ENCODE results near the gene NTSR2. TPM values are rescaled to one million over a fixed set of nuclear protein-coding genes. Genes with fewer than 3 reads are reported as not detected.

Gene NTSR2
- polyA plus RNA-seq, 6 donors from 2014 or later, result not detected

DNA sequence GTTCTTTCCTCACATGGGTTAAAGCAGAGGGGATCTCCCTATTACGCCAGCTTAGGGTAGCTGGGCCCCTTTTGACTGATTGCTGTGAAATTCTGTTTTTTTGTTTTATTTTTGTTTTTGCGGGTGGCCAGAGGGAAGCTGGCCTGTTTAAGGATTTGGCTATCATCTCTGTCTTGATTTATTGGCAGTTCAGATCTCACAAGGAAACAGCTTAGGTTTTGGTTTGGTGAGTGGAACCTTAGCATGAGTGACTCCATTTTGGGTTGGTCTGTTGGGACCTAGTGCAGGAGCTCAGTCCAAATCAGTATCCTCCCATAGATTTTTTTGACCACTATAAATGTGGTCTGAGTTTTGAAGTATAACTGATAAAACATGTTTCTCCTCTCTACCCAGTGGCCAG lies 25.6 kb upstream of the NTSR2 start:
- no peak for ATAC-seq (ENCODE audit: low read depth in 2 of 2)
- peaks cover 0 to 5% (median 4%) of the 10 kb centered on the region in 3 donors for H3K4me1 Mint-ChIP-seq
- H3K27me3 Mint-ChIP-seq, result peaks cover 13 to 27% (median 25%) of the 10 kb centered on the region in 3 donors
- H3K36me3 Mint-ChIP-seq, result no peaks in the 10 kb centered on the region
- no peak overlapping the region for H3K4me3 Mint-ChIP-seq
- no peaks in the 10 kb centered on the region for H3K9me3 Mint-ChIP-seq
- DNase-seq, result no peak
- peak overlapping the region in 1 of 6 donors; percentile 29 for H3K27ac Mint-ChIP-seq

DNA sequence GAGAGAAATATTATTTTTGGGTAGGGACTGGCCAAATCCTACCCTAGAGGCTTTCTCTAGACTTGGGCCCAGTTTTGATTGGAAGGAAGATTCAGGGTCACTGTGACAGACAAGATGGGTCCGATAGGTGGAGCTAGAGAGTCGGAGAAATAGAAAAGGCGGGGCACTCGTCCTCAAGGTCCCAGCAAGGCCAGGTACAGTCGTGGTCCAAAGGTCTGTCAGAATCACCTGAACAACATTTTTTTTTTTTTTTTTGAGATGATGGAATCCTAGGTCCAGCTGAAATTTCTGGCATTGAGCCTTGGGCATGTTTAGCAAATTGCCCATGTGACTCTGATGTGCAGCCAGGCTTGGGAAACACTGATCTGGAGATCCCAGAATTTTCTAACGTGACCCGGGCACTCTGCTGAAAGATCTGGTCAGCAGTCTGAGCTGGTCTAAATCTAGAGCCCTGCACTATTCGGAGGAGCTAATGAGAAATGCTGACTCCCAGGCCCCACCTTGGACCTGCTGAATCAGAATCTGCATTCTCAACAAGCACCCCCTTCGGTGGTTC lies 23.0 kb upstream of the NTSR2 start:
- Mint-ChIP-seq H3K4me1 (peaks cover 7 to 14% (median 12%) of the 10 kb centered on the region in 3 donors), H3K27me3 (peaks cover 20 to 38% (median 26%) of the 10 kb centered on the region in 3 donors), H3K4me3 (no peak overlapping the region), H3K27ac (no peak overlapping the region), H3K36me3 (no peaks in the 10 kb centered on the region), H3K9me3 (no peaks in the 10 kb centered on the region)
- peak; percentile 69 for ATAC-seq (ENCODE audit: low read depth in 2 of 2)
- DNase-seq, result peak; percentile 64

DNA sequence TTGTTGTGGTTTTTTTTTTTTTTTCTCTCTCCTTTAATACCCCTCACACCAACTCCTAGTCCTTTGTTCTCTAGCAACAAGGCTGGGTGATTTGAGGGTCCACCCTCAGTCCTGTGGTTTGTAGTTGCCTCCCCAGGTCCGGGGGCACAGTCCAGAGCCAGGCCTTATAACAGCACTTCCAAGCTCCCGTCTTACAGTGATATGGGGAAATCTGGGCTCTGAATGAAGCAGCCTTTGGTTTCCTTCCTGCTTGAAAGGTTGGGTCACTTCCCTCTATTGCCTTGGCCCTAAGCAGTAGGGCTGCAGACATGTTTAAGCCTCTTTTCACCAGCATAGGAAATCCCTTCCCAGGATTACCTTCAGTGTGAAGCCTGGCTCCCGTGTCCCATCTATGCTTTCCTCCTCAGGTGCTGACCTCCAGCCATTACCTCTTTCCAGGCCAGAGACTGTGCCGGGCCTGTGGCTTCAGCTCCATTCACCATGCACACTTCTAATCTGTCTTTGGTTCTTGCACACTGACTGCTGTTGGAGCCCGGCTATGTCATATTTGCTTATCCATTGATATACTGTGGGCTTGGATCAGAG lies 21.2 kb upstream of the NTSR2 start:
- Mint-ChIP-seq H3K9me3 (no peaks in the 10 kb centered on the region), H3K4me3 (no peak overlapping the region), H3K4me1 (peaks cover 9 to 17% (median 12%) of the 10 kb centered on the region in 3 donors), H3K27ac (no peak overlapping the region), H3K36me3 (no peaks in the 10 kb centered on the region), H3K27me3 (peaks cover 14 to 43% (median 19%) of the 10 kb centered on the region in 3 donors)
- DNase-seq (no peak), ATAC-seq (ENCODE audit: low read depth in 2 of 2) (no peak)

DNA sequence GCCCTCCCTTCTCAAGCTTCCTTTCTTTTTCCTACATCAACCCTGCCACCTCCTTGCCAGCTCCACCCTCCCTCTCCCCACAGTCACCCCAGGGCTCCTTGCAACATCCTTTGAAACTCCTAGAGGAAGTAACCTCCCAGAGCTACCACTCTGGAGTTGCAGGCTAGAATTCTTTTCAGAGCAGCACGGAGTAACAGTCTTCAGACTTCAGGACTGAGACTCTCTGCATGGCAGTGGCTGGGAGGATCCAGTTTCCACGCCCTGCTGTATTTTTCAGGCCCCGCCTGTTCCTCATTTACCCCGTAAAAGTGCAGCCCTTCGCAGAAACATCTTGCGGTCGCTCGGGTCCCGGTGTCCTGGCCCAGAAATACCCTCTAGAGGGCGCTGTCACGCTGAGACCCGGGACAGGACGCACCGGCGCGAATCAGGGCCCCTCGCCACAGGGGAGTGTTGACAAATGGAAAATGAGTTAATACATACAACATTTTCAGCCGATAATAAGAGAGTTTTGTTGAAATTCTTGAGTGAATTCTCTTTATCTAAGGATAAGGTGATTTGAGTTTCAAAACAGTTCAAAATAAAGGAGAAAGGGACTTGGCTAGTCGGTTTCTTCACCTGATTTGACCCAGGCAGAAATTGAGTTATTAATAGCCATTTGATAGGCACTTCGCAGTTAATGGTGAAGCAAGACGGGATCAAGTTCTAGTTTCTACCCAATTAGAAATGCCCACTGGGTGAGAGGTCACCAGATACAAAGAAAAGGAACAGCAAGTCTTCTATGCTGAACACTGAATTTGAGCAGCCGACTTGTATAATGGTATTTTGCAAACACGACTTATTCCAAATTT lies 18.5 kb upstream of the NTSR2 start:
- H3K27ac Mint-ChIP-seq, result peak overlapping the region in 3 of 6 donors; percentile 1 to 60 (median 54)
- ATAC-seq (ENCODE audit: low read depth in 2 of 2) (peak; percentile 91 to 93), DNase-seq (peak; percentile 80)
- no peaks in the 10 kb centered on the region for H3K9me3 Mint-ChIP-seq
- H3K27me3 Mint-ChIP-seq, result peaks cover 15 to 55% (median 29%) of the 10 kb centered on the region in 3 donors
- H3K4me1 Mint-ChIP-seq, result peaks cover 9 to 17% (median 16%) of the 10 kb centered on the region in 3 donors
- peak overlapping the region in 7 of 8 donors; percentile 33 to 81 (median 41) for H3K4me3 Mint-ChIP-seq
- H3K36me3 Mint-ChIP-seq, result peaks cover 0 to 8% of the 10 kb centered on the region in 2 donors

DNA sequence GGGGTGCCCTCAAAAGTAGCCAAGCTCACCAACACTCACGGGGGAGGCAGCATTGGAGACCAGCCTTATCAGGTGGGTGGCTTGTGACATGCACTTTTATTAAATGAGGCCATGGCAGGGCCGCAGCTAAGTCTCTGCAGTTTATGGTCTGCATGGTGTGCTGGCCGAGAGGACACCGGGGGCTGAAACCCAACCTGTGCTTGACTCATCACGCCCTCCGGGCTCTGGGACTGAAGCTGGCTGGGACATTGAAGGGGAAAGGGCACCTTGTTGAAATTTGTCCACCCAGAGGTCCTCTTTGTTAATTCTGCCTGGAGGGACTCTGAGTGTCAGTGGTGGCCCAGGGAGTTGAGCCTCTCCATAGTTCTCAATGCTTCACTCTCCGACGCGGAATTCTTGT lies 17.7 kb upstream of the NTSR2 start:
- peaks cover 0 to 8% of the 10 kb centered on the region in 2 donors for H3K36me3 Mint-ChIP-seq
- DNase-seq (no peak), ATAC-seq (ENCODE audit: low read depth in 2 of 2) (no peak)
- no peak overlapping the region for H3K27ac Mint-ChIP-seq
- no peaks in the 10 kb centered on the region for H3K9me3 Mint-ChIP-seq
- peaks cover 20 to 57% (median 35%) of the 10 kb centered on the region in 3 donors for H3K27me3 Mint-ChIP-seq
- H3K4me3 Mint-ChIP-seq, result peak overlapping the region in 2 of 8 donors; percentile 41 to 55
- peaks cover 9 to 13% (median 12%) of the 10 kb centered on the region in 3 donors for H3K4me1 Mint-ChIP-seq

DNA sequence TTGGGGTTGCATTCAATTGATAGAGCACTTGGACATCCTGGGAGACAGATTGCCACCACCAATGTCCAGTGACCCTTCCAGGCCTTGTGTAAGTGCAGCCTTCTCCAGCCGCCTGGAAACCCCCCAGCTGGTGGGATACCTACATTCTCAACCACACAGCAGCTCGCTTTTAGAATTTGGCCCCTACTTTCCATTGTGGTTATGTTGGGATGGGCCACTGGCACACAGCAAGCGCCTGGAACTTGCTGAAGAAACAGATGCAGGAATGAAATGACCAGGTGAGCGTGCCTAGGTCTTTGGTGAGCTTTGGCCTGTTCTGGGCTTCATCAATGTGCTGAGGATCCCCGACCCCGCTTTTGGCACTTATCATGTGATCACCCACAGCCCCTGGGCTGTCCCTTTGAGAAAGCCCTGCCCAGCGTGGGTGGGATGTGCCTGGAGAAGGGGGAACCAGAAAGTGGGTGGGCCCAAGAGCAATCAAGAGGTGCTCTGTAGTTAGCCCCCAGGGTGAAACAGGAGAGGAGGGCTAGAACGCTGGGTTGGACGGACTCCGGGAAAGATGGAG lies 16.0 kb upstream of the NTSR2 start:
- Mint-ChIP-seq H3K4me1 (peaks cover 16 to 19% (median 17%) of the 10 kb centered on the region in 3 donors), H3K9me3 (no peaks in the 10 kb centered on the region), H3K27ac (no peak overlapping the region), H3K4me3 (no peak overlapping the region), H3K27me3 (peaks cover 25 to 70% (median 45%) of the 10 kb centered on the region in 3 donors), H3K36me3 (peaks cover 0 to 8% of the 10 kb centered on the region in 2 donors)
- DNase-seq (no peak), ATAC-seq (ENCODE audit: low read depth in 2 of 2) (no peak)

DNA sequence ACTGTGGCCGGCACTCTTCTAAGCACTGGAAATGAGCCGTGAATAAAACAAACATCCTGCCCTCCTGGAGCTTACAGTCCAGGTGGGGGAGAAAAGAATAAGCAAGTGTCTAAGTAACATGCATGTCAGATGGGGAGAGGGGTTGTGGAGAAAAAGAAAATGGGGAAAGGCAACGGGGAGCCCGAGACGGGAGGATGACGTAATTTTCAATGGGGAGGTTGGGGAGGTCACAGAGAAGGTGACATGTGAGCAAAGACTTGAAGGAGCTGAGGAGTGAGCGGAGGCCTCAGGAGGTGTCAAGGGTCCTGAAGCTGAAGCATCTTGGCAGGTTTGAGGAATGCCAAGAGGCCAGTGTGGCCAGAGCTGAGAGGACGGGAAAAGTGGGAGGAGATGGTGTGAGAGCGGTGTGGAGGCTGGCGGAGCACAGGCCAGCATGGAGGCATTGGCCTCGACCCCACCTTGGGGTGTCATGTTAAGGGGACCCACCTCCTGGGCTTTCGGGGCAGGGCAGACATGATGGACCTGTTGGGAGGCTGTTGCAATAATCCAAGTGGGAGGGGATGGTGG lies 15.0 kb upstream of the NTSR2 start:
- DNase-seq (no peak), ATAC-seq (ENCODE audit: low read depth in 2 of 2) (no peak)
- Mint-ChIP-seq H3K9me3 (no peaks in the 10 kb centered on the region), H3K27ac (peak overlapping the region in 1 of 6 donors; percentile 3), H3K27me3 (peaks cover 33 to 62% (median 45%) of the 10 kb centered on the region in 3 donors), H3K4me1 (peaks cover 16 to 19% (median 17%) of the 10 kb centered on the region in 3 donors), H3K36me3 (peaks cover 0 to 8% of the 10 kb centered on the region in 2 donors), H3K4me3 (no peak overlapping the region)

DNA sequence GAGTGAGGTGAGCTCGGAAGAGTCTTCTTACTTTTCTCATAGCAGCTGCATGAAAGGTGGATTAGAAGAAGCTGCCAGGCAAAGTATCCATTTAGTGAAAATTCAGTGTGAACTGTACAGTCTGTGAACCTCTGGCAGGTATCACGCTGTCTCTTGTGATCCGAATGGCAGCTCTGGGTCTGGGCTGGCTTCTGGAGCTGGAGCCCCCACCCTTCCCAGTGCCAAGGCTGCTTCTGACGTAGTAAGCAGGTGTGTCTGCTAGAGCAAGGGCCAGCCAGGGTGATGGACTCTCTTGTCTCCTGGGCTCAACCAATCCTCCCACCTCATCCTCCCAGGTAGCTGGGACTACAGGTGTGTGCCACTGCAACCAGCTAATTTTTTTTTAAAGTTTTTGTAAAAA lies 14.0 kb upstream of the NTSR2 start:
- H3K36me3 Mint-ChIP-seq, result peaks cover 0 to 8% of the 10 kb centered on the region in 2 donors
- H3K9me3 Mint-ChIP-seq, result no peaks in the 10 kb centered on the region
- no peak overlapping the region for H3K27ac Mint-ChIP-seq
- H3K4me1 Mint-ChIP-seq, result peaks cover 15 to 19% (median 17%) of the 10 kb centered on the region in 3 donors
- peaks cover 37 to 67% (median 54%) of the 10 kb centered on the region in 3 donors for H3K27me3 Mint-ChIP-seq
- H3K4me3 Mint-ChIP-seq, result no peak overlapping the region
- ATAC-seq (ENCODE audit: low read depth in 2 of 2), result no peak
- DNase-seq, result no peak

DNA sequence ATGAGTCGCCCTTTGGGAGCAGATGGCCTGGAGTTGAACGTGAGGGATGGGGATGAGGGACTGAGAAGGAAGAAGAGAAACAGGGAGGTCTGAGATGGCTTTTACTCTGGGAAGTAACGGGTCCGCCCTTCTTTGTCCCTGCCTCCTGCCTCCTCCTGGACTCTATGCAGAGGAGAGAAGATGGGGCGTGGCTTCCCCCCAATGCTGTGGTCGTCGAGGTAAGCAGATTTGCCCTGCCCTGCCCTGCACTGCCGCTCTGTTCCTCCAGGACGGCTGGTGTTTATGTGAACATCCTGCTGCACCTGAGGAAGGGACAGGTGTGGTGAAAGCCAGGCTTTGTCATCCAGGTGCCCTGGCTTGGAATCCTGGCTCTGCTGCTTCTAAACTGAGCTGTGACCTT lies 13.5 kb upstream of the NTSR2 start:
- H3K27ac Mint-ChIP-seq, result peak overlapping the region in 1 of 6 donors; percentile 8
- H3K36me3 Mint-ChIP-seq, result peaks cover 0 to 8% of the 10 kb centered on the region in 2 donors
- DNase-seq (no peak), ATAC-seq (ENCODE audit: low read depth in 2 of 2) (no peak)
- no peak overlapping the region for H3K4me3 Mint-ChIP-seq
- H3K4me1 Mint-ChIP-seq, result peaks cover 10 to 17% (median 14%) of the 10 kb centered on the region in 3 donors
- H3K9me3 Mint-ChIP-seq, result no peaks in the 10 kb centered on the region
- H3K27me3 Mint-ChIP-seq, result peaks cover 34 to 64% (median 56%) of the 10 kb centered on the region in 3 donors

DNA sequence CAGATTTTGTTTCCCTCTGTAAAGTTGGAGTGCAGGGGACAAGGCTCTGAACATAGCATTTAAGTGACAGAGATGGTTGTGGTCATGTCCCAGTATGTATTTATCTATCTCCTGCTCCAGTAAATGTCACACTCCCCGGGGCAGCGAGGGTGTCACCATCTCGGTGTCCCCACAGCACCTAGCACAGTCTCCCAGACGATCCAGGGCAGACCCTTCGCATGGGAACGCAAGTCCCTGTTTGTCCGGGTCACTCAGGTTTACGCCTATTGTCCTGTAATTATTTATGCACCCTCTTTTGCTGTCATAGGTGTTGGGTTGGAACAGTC lies 12.6 kb upstream of the NTSR2 start:
- DNase-seq (no peak), ATAC-seq (ENCODE audit: low read depth in 2 of 2) (no peak)
- H3K27me3 Mint-ChIP-seq, result peaks cover 30 to 60% (median 57%) of the 10 kb centered on the region in 3 donors
- no peaks in the 10 kb centered on the region for H3K9me3 Mint-ChIP-seq
- H3K36me3 Mint-ChIP-seq, result peaks cover 0 to 8% of the 10 kb centered on the region in 2 donors
- no peak overlapping the region for H3K27ac Mint-ChIP-seq
- H3K4me1 Mint-ChIP-seq, result peaks cover 4 to 12% (median 8%) of the 10 kb centered on the region in 3 donors
- no peak overlapping the region for H3K4me3 Mint-ChIP-seq

DNA sequence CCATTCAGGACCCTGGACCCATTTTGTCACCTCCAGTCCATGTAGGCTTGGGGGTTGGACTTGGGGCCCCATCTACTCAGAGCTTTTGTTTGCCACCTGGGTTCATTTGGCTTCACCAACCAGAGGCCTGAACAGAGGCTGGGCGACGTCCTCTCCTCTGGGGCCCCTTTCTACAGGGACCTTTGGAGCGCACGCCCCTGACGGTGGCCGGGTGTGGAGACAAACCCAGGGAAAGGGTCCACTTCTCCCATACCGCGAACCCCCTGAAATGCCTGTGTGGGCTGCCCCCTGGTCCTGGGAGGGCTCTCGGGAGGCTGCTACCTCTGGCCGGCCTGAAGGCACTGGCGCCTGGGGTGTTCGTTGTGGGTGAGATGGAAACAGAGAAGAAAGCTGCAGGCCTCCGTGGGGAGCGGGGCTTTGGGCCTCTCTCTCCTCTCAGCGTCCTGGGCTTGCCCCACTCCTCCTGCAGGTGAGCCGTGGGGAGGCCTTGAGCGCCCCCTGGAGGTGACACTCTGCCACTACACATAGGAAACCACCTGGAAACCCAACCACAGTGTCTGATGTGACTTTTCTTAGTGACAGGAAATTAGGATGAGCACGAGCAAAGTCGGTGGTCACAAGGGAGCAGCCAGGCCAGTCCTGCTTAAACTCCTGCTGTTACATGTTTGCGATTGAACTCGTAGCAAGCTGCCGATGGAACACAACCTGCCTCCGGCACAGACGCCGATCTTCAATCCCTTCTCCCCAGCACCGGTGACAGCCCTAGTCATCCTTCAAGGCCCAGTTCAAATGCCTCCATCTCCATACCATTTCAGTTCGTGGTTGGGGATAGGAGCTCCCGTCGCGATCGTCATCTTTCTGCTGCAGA lies 12.0 kb upstream of the NTSR2 start:
- Mint-ChIP-seq H3K9me3 (no peaks in the 10 kb centered on the region), H3K27ac (peak overlapping the region in 1 of 6 donors; percentile 22), H3K4me3 (no peak overlapping the region), H3K27me3 (peaks cover 32 to 65% (median 51%) of the 10 kb centered on the region in 3 donors), H3K4me1 (peaks cover 4 to 12% (median 8%) of the 10 kb centered on the region in 3 donors), H3K36me3 (peaks cover 0 to 8% of the 10 kb centered on the region in 2 donors)
- DNase-seq (peak; percentile 38), ATAC-seq (ENCODE audit: low read depth in 2 of 2) (peak; percentile 51 to 60)
